ENCODE results near the gene GNG12. TPM values are rescaled to one million over a fixed set of nuclear protein-coding genes. Genes with fewer than 3 reads are reported as not detected.
A peak's percentile ranks its signal among the peaks of the same experiment; 100 is the strongest.

GNG12 gene
- polyA plus RNA-seq, 12 donors, result 42.2 to 255 (median 56.9) TPM

- DNase-seq, result no peak
Measured at GRCh38 chr1:67711855-67712212, 121.4 kb downstream of the GNG12 start.

- no peak for DNase-seq
Measured at GRCh38 chr1:67711158-67711854, 122.0 kb downstream of the GNG12 start.

GRCh38 chr1:67710417-67710816 lies 122.8 kb downstream of the GNG12 start:
- DNase-seq, result no peak

- no peak for DNase-seq
Measured at GRCh38 chr1:67708606-67709005, 124.7 kb downstream of the GNG12 start.

- DNase-seq, result peak; percentile 25
Measured at GRCh38 chr1:67705735-67706453, 127.4 kb downstream of the GNG12 start.

GRCh38 chr1:67704351-67704750 lies 128.9 kb downstream of the GNG12 start:
- no peak for DNase-seq

- DNase-seq, result no peak
Measured at GRCh38 chr1:67701876-67702275, 131.4 kb downstream of the GNG12 start.

GRCh38 chr1:67700692-67701410 lies 132.4 kb downstream of the GNG12 start:
- no peak for DNase-seq

GRCh38 chr1:67700220-67700619 lies 133.0 kb downstream of the GNG12 start:
- DNase-seq, result no peak

- no peak for DNase-seq
Measured at GRCh38 chr1:67696708-67697107, 136.6 kb downstream of the GNG12 start.

- DNase-seq, result no peak
Measured at GRCh38 chr1:67695963-67696362, 137.3 kb downstream of the GNG12 start.

GRCh38 chr1:67691712-67692111 lies 141.6 kb downstream of the GNG12 start:
- DNase-seq, result no peak

- no peak for DNase-seq
Measured at GRCh38 chr1:67690411-67690810, 142.9 kb downstream of the GNG12 start.

- DNase-seq, result no peak
Measured at GRCh38 chr1:67690018-67690363, 143.3 kb downstream of the GNG12 start.

GRCh38 chr1:67689267-67690017 lies 143.8 kb downstream of the GNG12 start:
- no peak for DNase-seq

- DNase-seq, result no peak
Measured at GRCh38 chr1:67688526-67689219, 144.6 kb downstream of the GNG12 start.

- DNase-seq, result no peak
Measured at GRCh38 chr1:67687649-67688048, 145.6 kb downstream of the GNG12 start.

GRCh38 chr1:67687198-67687545 lies 146.1 kb downstream of the GNG12 start:
- DNase-seq, result no peak

- peak; percentile 59 for DNase-seq
Measured at GRCh38 chr1:67686267-67687197, 146.7 kb downstream of the GNG12 start.

GRCh38 chr1:67685558-67686266 lies 147.6 kb downstream of the GNG12 start:
- peak; percentile 32 for DNase-seq
